Articular chondrocyte of knee joint (primary cell): ENCODE measurements around the gene CHRNA5. TPM values are rescaled to one million over a fixed set of nuclear protein-coding genes. Genes with fewer than 3 reads are reported as not detected.

Experiments used
- small RNA-seq: library from RNA; depleted of rRNA; stranded (forward); fragments of <200 nt; gene quantifications from one replicate; pipeline ENCODE3, GENCODE V24; 2012
- total RNA-seq: library from RNA; depleted of rRNA; stranded (reverse); fragments of >200 nt; gene quantifications from 2 replicates; pipeline ENCODE4 v1.2.3, GENCODE V29; 2012

Gene CHRNA5
- total RNA-seq, result 0.26 and 0.32 TPM in 2 replicates

GRCh38 chr15:78565097-78565950 is at the start of gene CHRNA5:
Gene CHRNA5, plus strand, starts transcription at chr15:78565520. Its CDS starts 200 bp downstream, at chr15:78565720.

GRCh38 chr15:78540141-78540870 is 25.0 kb upstream of the CHRNA5 start, which contains the start of gene PSMA4:
Gene PSMA4, plus strand, starts transcription at chr15:78540444. Its CDS starts 1,484 bp downstream, at chr15:78541928.

GRCh38 chr15:78620527-78621421 is 55.5 kb downstream of the CHRNA5 start, which contains the start of gene CHRNA3:
Gene CHRNA3, minus strand, starts transcription at chr15:78620996. Its CDS starts 202 bp downstream, at chr15:78620794.

GRCh38 chr15:78641102-78641748 is 75.9 kb downstream of the CHRNA5 start, which contains the start of gene CHRNB4:
Gene CHRNB4, minus strand, starts transcription at chr15:78641210. Its CDS starts 77 bp downstream, at chr15:78641133.

Small RNA genes lying within 50 kb of the gene (small RNA-seq; reads per million reads assigned to genes)
- gene AC067863.2, result not detected

Other genes starting within 250 kb of the CHRNA5 start
- not detected in 2 replicates for gene CRABP1, start 225.2 kb upstream of the CHRNA5 start, total RNA-seq
- gene IREB2, start 127.3 kb upstream of the CHRNA5 start, total RNA-seq, result 27.9 and 36.1 TPM in 2 replicates
- 4.7 and 6.7 TPM in 2 replicates for gene HYKK, start 57.9 kb upstream of the CHRNA5 start, total RNA-seq
- 243 and 269 TPM in 2 replicates for gene PSMA4, start 25.1 kb upstream of the CHRNA5 start, total RNA-seq
- gene CHRNA3, start 55.5 kb downstream of the CHRNA5 start, total RNA-seq, result not detected in 2 replicates
- not detected in 2 replicates for gene CHRNB4, start 75.7 kb downstream of the CHRNA5 start, total RNA-seq
- 3.1 and 5.1 TPM in 2 replicates for gene ADAMTS7, start 245.9 kb downstream of the CHRNA5 start, total RNA-seq